Measurements from ENCODE around the gene DLGAP1.

DNA sequence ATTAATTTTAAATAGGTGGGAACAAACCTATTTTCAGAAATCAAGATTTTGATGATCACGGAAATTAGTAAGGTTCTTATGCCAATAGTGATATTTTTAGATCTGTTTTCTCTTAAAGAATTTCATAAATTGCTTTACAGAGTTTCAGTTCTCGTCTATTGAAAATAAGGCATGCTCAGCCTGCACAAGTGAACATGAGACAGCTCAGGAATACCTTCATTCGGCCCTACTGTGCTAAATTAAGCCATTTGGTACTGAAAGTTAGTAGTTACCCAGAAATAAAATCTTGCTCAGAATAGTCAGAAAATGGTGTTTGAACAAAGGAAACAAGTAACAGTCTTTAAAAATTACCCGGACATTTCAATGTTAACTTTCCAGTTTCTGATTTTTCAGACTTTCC, 60.4 kb downstream of the DLGAP1 start:
- TF ChIP-seq BACH2 (CRISPR knock-in tag; IDR thresholded peaks at IDR 0.05; ENCODE audit: borderline replicate concordance) (no peak), ARNTL (CRISPR knock-in tag; IDR thresholded peaks at IDR 0.05; ENCODE audit: borderline replicate concordance, low read depth) (no peak), RARB (CRISPR knock-in tag; IDR thresholded peaks at IDR 0.05) (no peak), ZFP30 (CRISPR knock-in tag; IDR thresholded peaks at IDR 0.05) (no peak), TOX (CRISPR knock-in tag; IDR thresholded peaks at IDR 0.05; ENCODE audit: borderline replicate concordance) (no peak), ZNF70 (CRISPR knock-in tag; IDR thresholded peaks at IDR 0.05) (no peak)
- TF ChIP-seq, protein P1, sequence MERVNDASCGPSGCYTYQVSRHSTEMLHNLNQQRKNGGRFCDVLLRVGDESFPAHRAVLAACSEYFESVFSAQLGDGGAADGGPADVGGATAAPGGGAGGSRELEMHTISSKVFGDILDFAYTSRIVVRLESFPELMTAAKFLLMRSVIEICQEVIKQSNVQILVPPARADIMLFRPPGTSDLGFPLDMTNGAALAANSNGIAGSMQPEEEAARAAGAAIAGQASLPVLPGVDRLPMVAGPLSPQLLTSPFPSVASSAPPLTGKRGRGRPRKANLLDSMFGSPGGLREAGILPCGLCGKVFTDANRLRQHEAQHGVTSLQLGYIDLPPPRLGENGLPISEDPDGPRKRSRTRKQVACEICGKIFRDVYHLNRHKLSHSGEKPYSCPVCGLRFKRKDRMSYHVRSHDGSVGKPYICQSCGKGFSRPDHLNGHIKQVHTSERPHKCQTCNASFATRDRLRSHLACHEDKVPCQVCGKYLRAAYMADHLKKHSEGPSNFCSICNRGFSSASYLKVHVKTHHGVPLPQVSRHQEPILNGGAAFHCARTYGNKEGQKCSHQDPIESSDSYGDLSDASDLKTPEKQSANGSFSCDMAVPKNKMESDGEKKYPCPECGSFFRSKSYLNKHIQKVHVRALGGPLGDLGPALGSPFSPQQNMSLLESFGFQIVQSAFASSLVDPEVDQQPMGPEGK (CRISPR knock-in tag; IDR thresholded peaks at IDR 0.05; ENCODE audit: borderline replicate concordance): no peak

All from SK-N-SH treated with all-trans-retinoic acid at 6 μM for 48 hours (cell line).